Mucosa of descending colon (tissue), 3 donors: Measurements from ENCODE around the gene VRK1. TPM values are rescaled to one million over a fixed set of nuclear protein-coding genes. Genes with fewer than 3 reads are reported as not detected.

Experiments used
- ATAC-seq: fragments of 200-7000 bp; cut with Tn5 transposase; one replicate; pipeline ENCODE4 v1.9.1; 2020; ENCODE audit warnings: mild to moderate bottlenecking, moderate library complexity
- DNase-seq, 3 donors: peaks; one replicate each; pipeline ENCODE4 v3.0.0-alpha.2; 2020
- H3K36me3 ChIP-seq: fragments of 200-600 bp; one replicate; pipeline ENCODE4 v1.8.0; 2021; ENCODE audit warnings: low read depth, mild to moderate bottlenecking
- H3K4me1 ChIP-seq: fragments of 200-600 bp; one replicate; pipeline ENCODE4 v1.8.0; 2021; ENCODE audit warnings: low read depth, mild to moderate bottlenecking
- H3K4me3 ChIP-seq: fragments of 200-600 bp; one replicate; pipeline ENCODE4 v1.8.0; 2021; ENCODE audit warnings: mild to moderate bottlenecking
- H3K9me3 ChIP-seq: fragments of 200-600 bp; one replicate; pipeline ENCODE4 v1.8.0; 2021; ENCODE audit warnings: mild to moderate bottlenecking
- intact Hi-C, 2 donors: fragments of 100-400 bp; cut with DNase I in 1 of 2; cut with micrococcal nuclease in 1 of 2; formaldehyde crosslinking; loops; one replicate each; pipeline versions ENCODE4 v1.11.0 to v1.11.1; 2022; cut with DNase I, micrococcal nuclease
- total RNA-seq, 3 donors: library from RNA; stranded (reverse); fragmentation: NEBNext Ultra II Directional in 2 of 3; extraction: Animal tissue kit (Norgen Biotek cat#: 25700) in 2 of 3; gene quantifications; one replicate each; pipeline versions ENCODE4 v1.2.1 to v1.2.4, GENCODE V29; 2021 to 2023
- TF ChIP-seq, protein P1 (sequence below): fragments of 200-600 bp; IDR thresholded peaks from one replicate; pipeline ENCODE4 v1.8.0; 2022; ENCODE audit warnings: antibody characterized with exemption, mild to moderate bottlenecking
- donor health status: DM: no; HTN: no; CAD: no; lungs with moderate emphysema.
- donor health status: DM: no; HTN: no; CAD: no.
- donor health status: DM: no; HTN: yes; CAD: no.

Gene VRK1
- total RNA-seq, 3 donors from 2014 or later, result 15.3 to 19.8 (median 19.4) TPM

DNA sequence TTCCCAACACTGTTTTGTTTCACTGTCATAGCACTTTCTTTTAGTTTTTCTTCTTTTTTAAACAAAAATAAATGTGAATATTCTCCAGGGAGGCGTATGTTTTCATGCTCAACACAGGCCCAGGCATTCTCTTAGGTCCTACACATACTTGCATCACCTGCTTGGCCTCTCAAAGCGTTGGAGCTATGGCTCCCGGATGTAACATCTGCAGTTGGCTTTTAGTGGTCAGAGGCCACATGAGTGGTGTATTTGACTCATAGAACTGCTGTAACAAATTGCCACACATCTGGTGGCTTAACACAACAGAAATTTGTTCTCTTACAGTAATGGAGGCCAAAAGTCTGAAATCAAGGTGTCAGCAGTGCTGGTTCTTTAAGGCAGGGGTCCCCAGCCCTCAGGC lies 44.6 kb upstream of the VRK1 start:
- Histone ChIP-seq H3K36me3 (no peaks in the 10 kb centered on the region), H3K9me3 (no peaks in the 10 kb centered on the region), H3K4me1 (no peaks in the 10 kb centered on the region), H3K4me3 (no peak overlapping the region)
- TF ChIP-seq, protein P1, sequence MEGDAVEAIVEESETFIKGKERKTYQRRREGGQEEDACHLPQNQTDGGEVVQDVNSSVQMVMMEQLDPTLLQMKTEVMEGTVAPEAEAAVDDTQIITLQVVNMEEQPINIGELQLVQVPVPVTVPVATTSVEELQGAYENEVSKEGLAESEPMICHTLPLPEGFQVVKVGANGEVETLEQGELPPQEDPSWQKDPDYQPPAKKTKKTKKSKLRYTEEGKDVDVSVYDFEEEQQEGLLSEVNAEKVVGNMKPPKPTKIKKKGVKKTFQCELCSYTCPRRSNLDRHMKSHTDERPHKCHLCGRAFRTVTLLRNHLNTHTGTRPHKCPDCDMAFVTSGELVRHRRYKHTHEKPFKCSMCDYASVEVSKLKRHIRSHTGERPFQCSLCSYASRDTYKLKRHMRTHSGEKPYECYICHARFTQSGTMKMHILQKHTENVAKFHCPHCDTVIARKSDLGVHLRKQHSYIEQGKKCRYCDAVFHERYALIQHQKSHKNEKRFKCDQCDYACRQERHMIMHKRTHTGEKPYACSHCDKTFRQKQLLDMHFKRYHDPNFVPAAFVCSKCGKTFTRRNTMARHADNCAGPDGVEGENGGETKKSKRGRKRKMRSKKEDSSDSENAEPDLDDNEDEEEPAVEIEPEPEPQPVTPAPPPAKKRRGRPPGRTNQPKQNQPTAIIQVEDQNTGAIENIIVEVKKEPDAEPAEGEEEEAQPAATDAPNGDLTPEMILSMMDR, result no peak
- no peak for ATAC-seq
- DNase-seq, result no peak
- intact Hi-C loops, result no loop called here

DNA sequence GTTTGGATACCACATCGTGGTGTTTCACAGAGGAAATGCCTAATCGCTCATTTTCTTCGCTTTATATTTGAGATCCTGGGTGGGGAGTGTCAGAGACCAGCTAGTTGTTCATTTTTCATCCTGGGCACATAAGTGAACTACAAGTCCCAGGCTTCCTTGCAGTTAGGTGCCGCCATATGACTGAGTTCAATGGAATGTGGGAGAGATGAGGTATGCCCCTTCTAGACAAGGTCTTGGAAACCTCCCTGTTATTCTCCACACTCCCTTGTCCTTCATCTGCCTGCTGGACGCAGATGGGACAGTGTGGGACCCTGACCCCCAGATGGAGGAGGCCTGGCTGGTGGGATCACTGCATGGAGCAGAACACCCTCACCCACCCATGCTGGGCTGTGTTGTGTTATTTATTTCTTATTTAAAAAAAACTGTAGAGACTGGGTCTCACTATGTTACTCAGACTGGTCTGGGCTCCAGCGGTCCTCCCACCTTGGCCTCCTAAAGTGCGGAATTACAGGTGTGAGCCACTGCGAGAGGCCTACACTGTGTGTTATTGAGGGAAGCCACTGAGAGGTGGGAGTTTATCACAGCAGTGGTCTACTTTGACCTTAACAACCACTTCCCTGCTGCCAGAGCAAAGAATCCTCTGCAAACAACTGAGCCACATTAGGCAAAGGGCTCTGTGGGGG lies 42.9 kb upstream of the VRK1 start:
- H3K4me1 ChIP-seq, result no peaks in the 10 kb centered on the region
- no peaks in the 10 kb centered on the region for H3K36me3 ChIP-seq
- H3K4me3 ChIP-seq, result no peak overlapping the region
- intact Hi-C loops, result no loop called here
- ATAC-seq (no peak), DNase-seq (no peak)
- TF ChIP-seq, protein P1, result no peak
- H3K9me3 ChIP-seq, result no peaks in the 10 kb centered on the region

GRCh38 chr14:96754845-96755184 lies 42.4 kb upstream of the VRK1 start:
- TF ChIP-seq, protein P1, result no peak
- intact Hi-C loops, result no loop called here
- Histone ChIP-seq H3K9me3 (no peaks in the 10 kb centered on the region), H3K4me3 (no peak overlapping the region), H3K36me3 (no peaks in the 10 kb centered on the region), H3K4me1 (no peaks in the 10 kb centered on the region)
- DNase-seq (no peak), ATAC-seq (no peak)

DNA sequence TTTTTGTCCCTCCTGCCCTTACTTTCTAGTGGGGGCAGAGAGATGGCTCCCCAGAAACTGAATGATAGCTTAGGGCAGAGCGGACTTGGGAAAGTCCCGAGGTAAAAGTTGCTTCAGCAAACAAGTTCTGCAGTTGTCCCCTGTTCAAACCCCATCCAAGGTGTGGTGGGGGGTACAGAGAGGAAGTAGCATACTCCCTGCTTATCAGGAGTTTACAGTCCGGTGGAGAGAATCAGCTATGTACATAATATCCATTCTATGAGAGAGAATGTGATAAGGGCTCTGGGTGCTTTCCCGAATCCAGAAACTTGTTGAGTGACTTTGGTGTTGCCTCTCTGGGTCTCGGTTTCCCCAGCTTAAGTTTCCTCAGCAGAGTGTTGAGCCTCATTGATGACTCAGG lies 40.4 kb upstream of the VRK1 start:
- Histone ChIP-seq H3K9me3 (no peaks in the 10 kb centered on the region), H3K36me3 (no peaks in the 10 kb centered on the region), H3K4me1 (no peaks in the 10 kb centered on the region), H3K4me3 (no peak overlapping the region)
- intact Hi-C loops, result no loop called here
- ATAC-seq (no peak), DNase-seq (no peak)
- TF ChIP-seq, protein P1, result no peak

DNA sequence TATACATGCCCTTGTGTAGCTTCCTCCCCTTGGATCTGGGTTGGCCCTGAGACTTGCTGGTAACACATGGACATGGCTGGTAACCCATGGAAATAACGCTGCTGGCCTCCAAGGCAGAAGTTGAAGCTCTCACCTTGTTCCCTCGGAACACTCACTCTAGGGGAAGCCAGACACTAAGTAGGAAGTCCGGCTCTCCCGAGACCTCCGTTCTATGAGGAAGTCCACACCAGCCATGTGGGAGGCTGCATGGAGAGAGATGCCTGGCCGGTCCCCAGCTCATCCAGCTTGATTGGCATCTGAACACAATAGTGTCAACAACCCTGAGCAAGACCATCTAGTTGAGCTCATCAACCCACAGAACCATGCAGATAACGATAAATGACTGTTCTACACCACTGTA lies 39.7 kb upstream of the VRK1 start:
- no peak for DNase-seq
- TF ChIP-seq, protein P1, result no peak

DNA sequence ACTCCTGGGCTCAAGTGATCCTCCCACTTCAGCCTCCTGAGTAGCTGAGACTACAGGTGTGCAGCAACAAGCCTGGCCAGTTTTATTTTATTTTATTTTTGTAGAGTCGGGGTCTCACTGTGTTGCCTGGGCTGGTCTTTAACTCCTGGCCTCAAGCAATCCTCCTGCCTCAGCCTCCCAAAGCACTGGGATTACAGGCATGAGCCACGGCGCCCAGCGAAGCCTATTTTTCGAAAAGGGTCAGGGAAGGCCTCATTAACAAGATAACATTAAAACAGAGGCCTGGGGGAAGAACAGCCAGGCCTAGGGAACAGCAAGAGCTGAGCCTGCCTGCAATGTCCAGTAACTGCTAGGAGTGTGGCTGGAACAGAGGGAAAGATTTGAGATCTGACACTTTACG lies 36.1 kb upstream of the VRK1 start:
- Histone ChIP-seq H3K36me3 (no peaks in the 10 kb centered on the region), H3K4me1 (no peaks in the 10 kb centered on the region), H3K9me3 (no peaks in the 10 kb centered on the region), H3K4me3 (no peak overlapping the region)
- TF ChIP-seq, protein P1, result no peak
- DNase-seq (no peak), ATAC-seq (no peak)
- intact Hi-C loops, result no loop called here

More for the DNA sequence above, 39.7 kb upstream of the VRK1 start:
- intact Hi-C loops, result no loop called here
- ATAC-seq, result no peak
- H3K4me3 ChIP-seq, result no peak overlapping the region
- H3K9me3 ChIP-seq, result no peaks in the 10 kb centered on the region
- no peaks in the 10 kb centered on the region for H3K36me3 ChIP-seq
- no peaks in the 10 kb centered on the region for H3K4me1 ChIP-seq
